HG03457 (cell line): ENCODE measurements around the gene SHFL.

Source experiments
- ATAC-seq: cut with Tn5 transposase; IDR thresholded peaks from one replicate; pipeline ENCODE4 v1.9.1; 2021; ENCODE audit warnings: moderate number of reproducible peaks; ENCODE audit not compliant: unreplicated experiment

SHFL gene

DNA sequence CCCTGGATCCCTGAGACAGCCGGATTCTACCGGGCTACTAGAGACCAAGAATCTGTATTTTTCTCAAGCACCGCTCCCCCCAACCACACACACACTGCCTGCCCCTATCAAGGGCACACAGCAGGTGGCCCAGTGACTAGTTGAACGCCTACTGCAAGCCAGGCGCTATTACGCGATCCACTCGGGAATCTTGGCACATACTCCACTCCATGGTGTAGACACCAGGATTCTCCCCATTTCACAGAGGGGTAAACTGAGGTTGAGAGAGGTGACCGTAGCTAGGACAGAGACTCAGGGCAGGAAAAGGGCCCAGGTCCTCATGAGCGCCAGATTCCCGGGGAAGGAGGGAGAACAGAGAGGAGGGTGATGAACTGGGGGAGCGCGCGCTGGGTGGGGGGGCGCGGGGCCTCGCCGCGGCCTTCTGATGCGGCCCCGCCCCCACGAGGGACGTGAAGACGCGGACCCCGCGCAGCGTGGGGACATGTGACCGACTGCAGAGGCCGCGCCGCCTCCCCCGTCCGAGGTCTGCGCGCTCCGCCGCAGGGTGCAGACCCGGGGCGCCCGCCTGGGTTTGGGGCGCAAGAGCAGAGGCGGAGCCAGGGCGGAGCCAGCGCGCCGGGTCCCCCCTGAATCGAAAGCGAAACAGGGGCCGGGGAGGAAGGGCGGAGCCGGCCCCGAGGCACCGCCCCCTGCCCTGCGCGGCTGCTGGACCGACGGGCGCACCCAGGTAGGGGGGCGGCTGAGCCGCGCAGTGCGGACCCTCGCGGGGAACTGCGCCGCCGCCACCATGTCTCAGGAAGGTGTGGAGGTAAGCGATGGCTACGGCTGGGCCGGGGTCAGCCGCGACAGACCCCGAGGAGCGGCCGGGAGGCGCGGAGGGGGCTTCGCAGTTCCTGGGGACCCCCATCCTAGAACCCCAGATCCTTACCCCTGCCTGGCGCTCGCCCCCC lies at the start of gene SHFL:
TSS of gene SHFL (plus strand) at position 677 of the 950 bp plus-strand sequence. CDS start at position 788, 111 bp downstream.
- no peak for ATAC-seq

DNA sequence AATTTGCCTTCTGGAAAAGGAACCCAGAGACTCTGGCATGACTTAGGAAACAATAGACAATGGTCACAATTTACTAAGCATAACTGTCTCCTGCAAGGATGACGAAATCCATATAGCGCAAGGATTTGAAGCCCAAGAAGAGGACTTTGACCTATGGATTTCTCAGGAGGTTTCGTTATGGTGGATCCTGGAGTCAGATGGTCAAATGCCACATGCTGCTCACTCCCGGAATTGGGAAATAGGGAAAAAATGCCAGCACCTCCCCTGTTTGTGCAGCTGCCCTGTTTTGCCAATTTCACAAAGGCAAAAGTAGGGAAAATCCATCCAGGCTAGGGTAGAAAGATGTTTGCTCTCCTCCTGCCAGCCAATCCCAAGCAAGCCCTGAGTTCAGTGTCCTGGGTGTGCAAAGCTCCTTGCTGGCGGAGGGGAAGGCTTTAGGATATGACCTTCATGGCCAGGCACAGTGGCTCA lies 49.5 kb upstream of the SHFL start:
- no peak for ATAC-seq

DNA sequence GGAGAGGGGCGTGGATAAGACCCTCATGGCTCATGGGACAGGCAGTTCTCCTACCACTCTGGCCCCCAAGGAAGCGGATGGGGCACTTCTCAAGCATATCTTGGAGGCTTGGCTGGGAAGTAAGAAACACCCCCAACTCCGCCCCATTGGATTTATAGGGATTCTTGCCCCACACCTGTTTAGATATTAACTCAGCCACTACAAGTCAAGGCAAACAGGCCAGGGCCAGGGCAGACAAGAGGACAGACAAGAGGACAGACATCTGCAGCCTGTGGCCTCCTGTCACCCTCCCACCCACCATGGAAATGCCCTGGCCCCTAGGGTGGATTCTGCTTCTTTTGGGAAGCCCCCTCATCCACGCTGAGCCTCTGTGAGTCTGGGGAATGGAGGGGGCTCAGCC lies 48.8 kb upstream of the SHFL start:
- ATAC-seq: no peak

DNA sequence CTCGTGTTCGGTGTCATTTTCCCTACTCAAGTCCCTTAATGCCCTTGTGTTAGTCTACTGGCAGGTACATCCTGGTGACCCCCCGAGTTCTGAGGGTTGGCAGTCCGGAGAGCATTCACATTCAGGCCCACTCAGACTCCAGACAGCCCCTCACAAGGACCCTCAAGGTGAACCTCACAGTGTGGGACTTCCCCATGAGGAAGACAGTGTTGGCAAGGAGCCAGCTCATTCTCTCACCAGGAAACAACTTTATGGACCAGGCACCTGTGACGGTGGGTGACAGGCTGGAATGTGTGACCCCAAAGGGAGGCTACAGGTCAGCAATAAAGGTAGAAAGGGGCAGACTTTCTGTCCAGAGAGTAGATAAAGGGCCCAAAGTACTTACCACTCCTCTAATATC lies 48.3 kb upstream of the SHFL start:
- ATAC-seq: no peak

DNA sequence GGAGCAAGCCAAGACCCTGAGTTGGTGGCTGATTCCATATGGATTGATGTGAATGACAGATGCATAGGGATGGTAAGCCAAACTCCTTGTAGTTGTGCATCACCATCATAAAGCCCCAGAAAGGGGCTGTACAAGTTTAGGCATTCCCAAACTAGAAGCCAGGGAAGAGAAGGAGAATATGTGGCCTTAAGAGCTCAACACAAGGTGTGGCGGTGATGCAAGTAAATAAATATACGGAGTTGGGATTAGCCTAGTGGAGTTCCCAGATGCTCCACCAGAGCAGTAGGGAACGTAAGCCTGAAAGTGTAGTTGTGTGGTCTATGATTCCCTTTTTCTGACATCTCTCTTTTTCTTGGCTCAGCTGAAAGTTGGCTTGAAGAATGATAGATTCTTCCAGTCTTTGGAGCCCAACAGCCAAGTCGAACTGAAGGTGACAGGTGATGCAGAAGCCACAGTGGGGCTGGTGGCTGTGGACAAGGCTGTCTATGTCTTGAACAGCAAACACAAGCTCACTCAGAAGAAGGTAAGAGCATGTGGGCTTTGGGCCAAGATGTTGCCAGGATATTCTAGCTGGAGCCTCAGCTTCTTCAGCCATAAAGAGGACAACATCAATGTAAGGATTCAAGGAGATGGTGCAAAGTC lies 42.7 kb upstream of the SHFL start:
- no peak for ATAC-seq

DNA sequence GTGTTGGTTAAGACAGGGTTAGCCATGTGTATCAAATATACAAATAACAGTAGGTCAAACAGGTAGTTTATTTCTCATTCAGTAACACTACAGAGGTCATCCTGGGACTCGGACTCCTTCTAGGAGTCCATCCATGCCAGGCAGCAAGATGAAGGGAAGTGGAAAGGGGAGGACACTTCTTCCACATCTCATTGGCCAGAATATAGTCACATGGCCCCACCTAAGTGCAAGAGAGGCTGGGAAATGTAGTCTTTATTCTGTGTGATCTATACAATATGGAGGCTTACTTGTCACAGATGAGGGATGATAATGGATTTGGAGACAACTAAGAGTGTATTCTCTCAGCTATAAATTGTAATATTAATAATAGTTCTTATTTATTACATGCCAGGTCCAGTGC lies 41.7 kb upstream of the SHFL start:
- ATAC-seq: no peak

DNA sequence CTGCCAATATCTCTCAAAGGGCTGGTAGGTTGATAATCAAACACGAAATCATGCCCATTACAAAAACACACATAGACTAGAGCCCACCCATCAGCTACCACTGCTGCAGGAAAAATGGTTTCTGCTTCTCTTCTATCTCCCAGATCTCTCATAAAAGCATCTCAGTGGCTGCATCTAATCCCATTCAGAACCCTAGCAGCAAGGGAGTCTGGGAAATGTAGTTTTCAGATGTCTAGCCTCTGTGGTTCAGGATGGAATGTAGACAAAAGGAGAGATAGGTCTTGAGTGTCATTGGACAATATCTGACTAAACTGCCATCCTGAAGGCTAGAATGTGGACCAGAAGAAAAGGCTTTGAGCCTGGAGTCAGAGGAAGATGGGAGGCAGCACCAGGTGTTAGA lies 40.7 kb upstream of the SHFL start:
- ATAC-seq: no peak

DNA sequence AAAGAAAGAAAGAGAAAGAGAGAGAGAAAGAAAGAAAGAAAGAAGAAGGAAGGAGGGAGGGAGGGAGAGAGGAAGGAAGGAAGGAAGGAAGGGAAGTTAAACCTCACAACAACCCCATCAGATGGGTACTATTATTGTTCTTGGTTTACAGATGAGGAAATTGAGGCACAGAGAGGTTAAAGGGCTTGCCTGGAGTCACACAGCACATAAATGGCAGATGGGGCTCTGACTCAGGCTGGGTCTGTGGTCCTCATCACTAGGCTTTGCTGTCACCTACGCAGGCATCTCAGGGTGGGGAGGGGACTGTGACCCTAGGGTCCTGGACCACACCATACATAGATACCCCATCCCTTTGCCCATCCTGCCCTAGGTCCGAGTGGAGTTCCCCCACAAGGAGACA lies 36.5 kb upstream of the SHFL start:
- ATAC-seq: no peak

DNA sequence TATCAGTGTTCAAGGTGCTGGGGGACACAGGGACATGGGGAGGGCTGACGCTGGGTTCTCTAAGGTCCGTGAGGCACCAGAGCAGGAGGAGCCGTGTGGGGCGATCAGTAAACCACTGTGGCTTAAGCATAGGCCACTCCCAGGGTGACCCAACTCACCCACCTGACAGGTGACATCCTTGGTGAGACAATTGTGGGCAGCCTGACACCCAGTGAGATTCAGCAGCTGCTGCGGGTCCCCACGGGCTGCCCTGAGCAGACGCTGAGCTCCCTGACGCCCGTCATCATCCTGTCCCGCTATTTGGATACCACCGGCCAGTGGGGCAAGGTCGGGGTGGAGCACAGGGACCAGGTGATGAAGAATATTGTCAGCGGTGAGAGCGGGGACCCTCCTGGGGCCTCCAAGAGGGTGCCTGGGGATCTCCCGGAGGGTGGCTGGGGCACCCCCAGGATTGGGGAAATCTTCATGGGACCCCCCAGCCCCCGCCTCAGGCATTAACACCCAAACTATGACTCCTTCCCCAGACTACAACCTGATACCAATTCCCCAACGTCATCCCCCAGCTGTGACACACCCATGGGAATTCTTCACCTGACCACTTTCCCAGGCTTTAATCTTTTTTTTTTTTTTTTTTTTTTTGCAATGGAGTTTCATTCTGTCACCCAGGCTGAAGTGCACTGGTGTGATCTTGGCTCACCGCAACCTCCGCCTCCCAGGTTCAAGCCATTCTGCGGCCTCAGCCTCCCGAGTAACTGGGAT lies 33.3 kb upstream of the SHFL start:
- ATAC-seq: no peak

DNA sequence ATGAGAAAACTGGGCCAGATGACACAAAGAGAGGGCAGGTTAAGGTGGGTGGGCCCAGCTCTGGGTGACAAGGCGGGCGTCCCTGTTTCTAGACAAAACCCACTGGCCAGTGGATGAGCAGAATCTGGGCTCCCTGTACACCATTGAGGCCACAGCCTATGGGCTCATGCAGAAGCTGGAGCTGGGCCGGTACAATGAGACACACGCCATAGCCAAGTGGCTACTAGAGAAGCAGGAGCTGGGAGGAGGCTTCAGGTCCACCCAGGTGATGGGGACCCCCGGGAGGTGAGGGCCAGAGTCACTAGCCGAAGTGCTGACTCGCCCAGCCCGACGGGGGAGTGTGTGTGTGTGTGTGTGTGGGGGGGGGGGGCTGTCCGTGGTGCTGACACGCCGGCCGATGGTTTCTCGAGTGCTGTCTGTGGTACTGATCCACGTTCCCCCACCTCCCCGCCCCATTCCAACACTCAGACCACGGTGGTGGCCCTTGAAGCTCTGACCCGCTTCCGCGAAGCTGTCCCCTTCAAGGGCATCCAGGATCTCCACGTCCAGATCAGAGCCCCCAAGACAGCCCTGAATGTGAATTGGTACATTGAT lies 24.3 kb upstream of the SHFL start:
- ATAC-seq: no peak

DNA sequence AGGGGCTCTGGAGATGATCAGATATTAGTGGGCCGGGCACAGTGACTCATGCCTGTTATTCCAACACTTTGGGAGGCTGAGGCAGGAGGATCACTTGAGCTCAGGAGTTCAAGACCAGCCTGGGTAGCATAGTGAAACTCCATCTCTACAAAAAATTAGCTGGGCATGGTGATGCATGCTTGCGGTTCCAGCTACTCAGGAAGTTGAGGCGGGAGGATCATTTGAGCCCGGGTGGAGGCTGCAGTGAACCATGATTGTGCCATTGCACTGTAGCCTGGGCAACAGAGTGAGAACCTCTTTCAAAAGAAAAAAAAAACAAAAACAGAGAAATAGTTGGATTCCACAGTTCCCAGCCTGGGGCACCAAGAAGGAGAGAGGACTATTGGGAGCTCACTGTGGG lies 17.9 kb upstream of the SHFL start:
- no peak for ATAC-seq

DNA sequence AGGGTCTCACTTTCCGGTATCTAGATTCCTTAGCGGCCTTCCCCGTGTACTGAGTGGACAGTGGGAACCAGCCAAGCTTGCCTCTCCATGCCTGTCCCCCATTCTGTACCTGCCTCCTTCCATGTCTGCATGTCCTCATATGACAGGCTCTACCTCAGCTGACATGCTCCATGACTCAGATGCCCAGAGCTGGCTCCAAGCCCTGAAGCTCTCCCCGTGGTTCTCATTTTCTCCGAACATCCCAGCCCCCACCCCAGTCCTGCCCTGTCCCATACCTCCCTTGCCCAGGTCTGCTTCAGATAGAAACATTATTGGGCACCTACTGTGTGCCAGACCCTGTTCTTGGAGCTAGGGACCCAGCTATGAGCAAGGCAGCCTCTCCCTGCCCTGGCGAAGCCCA lies 17.1 kb upstream of the SHFL start:
- no peak for ATAC-seq

DNA sequence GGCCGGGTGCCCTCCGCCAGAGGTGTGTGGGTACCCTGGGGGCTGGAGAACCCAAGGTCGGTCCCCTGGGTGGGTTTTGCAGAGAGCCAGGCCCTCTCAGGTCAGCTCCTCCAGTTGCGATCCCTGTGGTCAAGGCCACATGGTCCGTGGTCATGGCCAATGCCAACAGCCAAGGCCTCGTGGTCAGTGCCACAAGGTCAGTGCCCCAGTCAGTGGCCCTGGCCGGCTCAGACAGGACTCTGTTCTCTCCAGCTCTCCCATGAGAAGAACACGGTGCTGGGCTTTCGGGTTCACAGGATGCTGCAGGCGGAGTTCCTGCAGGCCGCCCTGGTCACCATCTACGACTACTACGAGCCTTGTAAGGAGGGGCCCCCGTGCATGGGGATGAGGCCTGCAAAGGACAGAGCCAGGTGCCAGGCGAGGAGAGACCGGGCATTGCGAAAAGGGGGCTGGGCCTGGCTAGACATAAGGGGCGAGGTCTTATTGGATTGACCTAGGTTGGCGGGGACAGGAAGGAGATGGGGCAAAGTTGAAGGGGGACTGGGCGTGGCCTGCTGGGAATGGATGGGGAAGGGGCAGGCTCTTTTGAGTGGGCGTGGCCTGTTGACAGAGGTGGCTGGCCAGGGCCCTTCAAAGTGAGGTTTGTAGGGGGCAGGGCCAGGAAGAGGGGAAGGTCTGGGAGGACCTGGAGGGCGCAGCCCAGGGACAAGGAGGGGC lies 15.2 kb upstream of the SHFL start:
- no peak for ATAC-seq

DNA sequence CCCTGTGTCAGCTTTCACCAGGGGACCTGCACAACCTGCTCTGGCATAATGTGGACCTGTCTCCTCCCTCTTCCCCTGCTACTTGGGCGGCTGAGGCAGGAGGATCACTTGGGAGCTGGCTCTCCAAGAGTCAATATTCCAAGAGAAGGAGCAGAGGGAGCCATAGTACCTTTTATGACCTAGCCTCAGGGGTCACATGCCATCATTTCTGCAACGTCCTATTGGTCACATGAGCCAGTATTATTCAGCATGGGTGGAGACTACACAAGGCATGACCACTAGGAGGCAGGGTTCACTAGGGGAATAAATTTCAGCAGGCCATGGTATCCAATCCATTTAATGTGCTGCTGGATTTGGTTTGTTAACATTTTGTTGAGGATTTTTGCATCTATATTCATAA lies 12.0 kb upstream of the SHFL start:
- ATAC-seq: no peak

DNA sequence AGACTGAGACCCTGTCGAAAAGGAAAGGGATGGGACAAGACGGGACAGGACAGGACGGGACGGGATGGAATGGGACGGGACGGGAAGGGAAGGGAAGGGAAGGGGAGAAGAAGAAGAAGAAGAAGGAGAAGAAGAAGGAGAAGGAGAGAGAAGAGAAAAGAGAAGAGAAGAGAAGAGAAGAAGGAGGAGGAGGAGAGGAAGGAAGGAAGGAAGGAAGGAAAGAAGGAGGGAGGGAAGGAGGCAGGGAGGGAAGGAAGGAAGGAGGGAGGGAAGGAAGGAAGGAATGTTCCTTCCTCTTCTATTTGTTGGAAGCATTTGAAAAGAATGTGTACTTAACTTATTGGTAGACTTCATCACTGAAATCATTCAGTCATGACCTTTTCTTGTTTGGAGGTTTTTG lies 9.6 kb upstream of the SHFL start:
- ATAC-seq: no peak

DNA sequence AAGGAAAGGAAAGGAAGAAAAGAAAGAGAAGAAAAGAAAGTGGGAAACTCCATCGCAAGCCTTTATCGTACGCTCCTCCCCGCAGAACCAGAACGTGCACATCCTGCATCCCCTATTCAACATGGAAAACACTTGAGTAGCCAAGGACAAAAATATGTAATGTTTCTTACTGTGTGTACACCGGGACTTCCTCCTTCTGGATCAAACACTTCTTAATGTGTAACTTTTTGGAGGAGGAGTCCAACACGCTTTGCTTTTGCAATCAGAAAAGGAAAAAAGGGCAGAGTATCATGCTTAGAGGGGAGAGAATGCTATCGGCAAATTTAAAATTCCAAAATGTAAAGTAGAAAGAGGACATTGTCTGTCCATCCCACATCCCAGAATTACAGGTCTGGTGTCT lies 7.8 kb upstream of the SHFL start:
- no peak for ATAC-seq

DNA sequence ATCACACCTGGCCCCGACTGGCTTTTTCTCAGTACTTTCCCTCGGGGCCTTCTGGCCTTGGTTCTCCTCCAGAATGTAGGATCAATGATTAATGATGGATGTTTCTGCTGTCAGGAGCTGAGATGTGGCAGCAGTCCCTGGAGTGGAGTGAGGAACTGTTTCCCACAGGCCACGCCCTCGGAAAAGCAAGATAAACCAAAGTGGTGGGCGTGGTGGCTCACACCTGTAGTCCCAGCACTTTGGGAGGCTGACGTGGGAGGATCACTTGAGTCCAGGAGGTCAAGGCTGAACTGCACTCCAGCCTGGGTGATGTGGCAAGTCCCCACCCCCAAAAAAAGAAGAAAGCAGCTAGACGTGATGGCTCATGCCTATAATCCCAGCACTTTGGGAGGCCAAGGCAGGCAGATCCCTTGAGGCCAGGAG lies 7.1 kb upstream of the SHFL start:
- ATAC-seq: no peak

DNA sequence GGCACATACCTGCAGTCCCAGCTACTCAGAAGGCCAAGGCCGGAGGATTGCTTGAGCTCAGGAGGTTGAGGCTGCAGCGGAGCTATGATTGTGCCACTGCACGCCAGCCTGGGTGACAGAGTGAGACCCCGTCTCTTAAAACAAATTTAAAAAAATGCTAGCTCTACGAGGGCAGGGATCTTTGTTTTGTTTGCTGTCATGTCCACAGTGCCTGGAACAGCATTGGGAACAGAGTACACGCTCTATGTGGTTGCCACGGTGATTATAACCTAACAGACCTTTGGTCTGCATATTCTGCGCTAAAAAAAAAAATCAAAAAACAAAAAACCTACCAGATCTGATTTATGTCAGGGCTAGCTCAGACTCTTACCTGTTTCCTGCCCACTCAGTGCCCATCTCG lies 2.2 kb upstream of the SHFL start:
- ATAC-seq: no peak

DNA sequence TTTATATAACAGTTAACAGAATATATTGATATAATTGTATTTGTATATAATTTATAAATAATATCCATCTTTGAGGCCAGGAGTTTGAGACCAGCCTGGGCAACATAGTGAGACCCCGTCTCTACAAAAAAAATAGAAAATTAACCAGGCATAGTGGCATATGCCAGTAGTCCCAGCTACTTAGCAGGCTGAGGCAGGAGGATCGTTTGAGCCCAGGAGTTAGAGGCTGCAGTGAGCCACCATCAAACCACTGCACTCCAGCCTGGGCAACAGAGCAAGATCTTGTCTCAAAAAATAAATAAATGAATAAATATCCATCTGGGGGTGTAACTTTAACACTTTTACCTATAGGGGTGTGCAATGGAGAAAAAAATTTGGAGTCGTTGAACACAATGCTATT lies 1.3 kb upstream of the SHFL start:
- no peak for ATAC-seq

DNA sequence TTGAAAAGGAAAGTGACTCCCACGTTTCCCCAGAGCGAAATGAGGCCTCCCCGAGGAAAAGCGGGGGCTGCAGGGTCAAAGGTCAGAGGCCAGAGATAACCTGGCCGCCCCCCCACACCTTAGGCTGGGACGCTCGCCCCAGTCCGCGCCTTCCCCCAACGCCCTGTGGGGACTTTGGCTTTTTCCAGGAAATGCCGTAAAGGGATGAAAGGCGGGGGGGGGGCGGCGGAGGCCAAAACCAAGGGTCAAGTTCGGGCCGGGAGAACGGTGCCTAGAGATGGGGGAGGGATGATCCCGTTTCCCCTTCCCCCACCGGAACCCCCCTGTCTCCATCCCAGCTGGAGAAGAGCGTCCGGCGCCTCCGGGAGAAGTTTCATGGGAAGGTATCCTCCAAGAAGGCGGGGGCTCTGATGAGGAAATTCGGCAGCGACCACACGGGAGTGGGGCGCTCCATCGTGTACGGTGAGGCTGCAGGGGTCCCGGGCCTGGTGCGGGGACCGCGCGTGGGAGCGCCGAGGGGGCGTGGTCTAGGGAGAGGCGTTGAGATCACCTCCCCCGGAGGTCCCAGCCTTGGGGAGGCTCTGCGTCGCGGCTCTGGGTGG lies 575 bp downstream of the SHFL start:
- ATAC-seq: no peak
